Measurements from ENCODE around the gene RGS14. TPM values are rescaled to one million over a fixed set of nuclear protein-coding genes. Genes with fewer than 3 reads are reported as not detected.

RGS14 gene
- total RNA-seq, 2 donors from 2014 or later, result 41.3 to 50.8 TPM

GRCh38 chr5:177346820-177347219, 10.9 kb upstream of the RGS14 start:
- Mint-ChIP-seq H3K36me3 (ENCODE audit: insufficient read depth in 2 of 2) (peaks cover 5 to 23% of the 10 kb centered on the region in 2 donors), H3K9me3 (no peaks in the 10 kb centered on the region), H3K4me3 (peak overlapping the region in 1 of 2 donors; percentile 68), H3K27me3 (ENCODE audit: low read depth) (no peaks in the 10 kb centered on the region), H3K4me1 (ENCODE audit: low read depth) (peaks cover 41% of the 10 kb centered on the region), H3K27ac (peak overlapping the region; percentile 65)
- ATAC-seq (replicated peaks in 1 of 2) (no peak), DNase-seq (no peak)

- H3K27me3 Mint-ChIP-seq (ENCODE audit: low read depth), result no peaks in the 10 kb centered on the region
- peak overlapping the region in 1 of 2 donors; percentile 68 for H3K4me3 Mint-ChIP-seq
- ATAC-seq (replicated peaks in 1 of 2) (no peak), DNase-seq (no peak)
- peaks cover 5 to 23% of the 10 kb centered on the region in 2 donors for H3K36me3 Mint-ChIP-seq (ENCODE audit: insufficient read depth in 2 of 2)
- H3K4me1 Mint-ChIP-seq (ENCODE audit: low read depth), result peaks cover 46% of the 10 kb centered on the region
- peak overlapping the region; percentile 65 for H3K27ac Mint-ChIP-seq
- no peaks in the 10 kb centered on the region for H3K9me3 Mint-ChIP-seq
These were observed 10.0 kb upstream of the RGS14 start for GRCh38 chr5:177347699-177348098.

- peaks cover 40% of the 10 kb centered on the region for H3K4me1 Mint-ChIP-seq (ENCODE audit: low read depth)
- H3K27ac Mint-ChIP-seq, result peak overlapping the region; percentile 53
- H3K27me3 Mint-ChIP-seq (ENCODE audit: low read depth), result no peaks in the 10 kb centered on the region
- DNase-seq, result no peak
- H3K36me3 Mint-ChIP-seq (ENCODE audit: insufficient read depth in 2 of 2), result peaks cover 1 to 19% of the 10 kb centered on the region in 2 donors
- H3K4me3 Mint-ChIP-seq, result peak overlapping the region; percentile 92 to 98
- no peaks in the 10 kb centered on the region for H3K9me3 Mint-ChIP-seq
- no peak for ATAC-seq (replicated peaks in 1 of 2)
These were observed 8.4 kb upstream of the RGS14 start for GRCh38 chr5:177349362-177349647.

GRCh38 chr5:177349762-177350161, 8.0 kb upstream of the RGS14 start:
- Mint-ChIP-seq H3K27ac (peak overlapping the region; percentile 53), H3K27me3 (ENCODE audit: low read depth) (no peaks in the 10 kb centered on the region), H3K4me3 (peak overlapping the region; percentile 92 to 98), H3K4me1 (ENCODE audit: low read depth) (peaks cover 40% of the 10 kb centered on the region), H3K9me3 (no peaks in the 10 kb centered on the region), H3K36me3 (ENCODE audit: insufficient read depth in 2 of 2) (peaks cover 1 to 16% of the 10 kb centered on the region in 2 donors)
- DNase-seq (no peak), ATAC-seq (replicated peaks in 1 of 2) (no peak)

GRCh38 chr5:177350776-177351391, 6.8 kb upstream of the RGS14 start:
- no peaks in the 10 kb centered on the region for H3K27me3 Mint-ChIP-seq (ENCODE audit: low read depth)
- H3K36me3 Mint-ChIP-seq (ENCODE audit: insufficient read depth in 2 of 2), result peaks cover 4 to 20% of the 10 kb centered on the region in 2 donors
- H3K27ac Mint-ChIP-seq, result peak overlapping the region; percentile 100
- no peak for DNase-seq
- H3K4me3 Mint-ChIP-seq, result peak overlapping the region; percentile 92 to 98
- H3K9me3 Mint-ChIP-seq, result no peaks in the 10 kb centered on the region
- ATAC-seq (replicated peaks in 1 of 2), result peak in 1 of 2 donors; percentile 9
- peaks cover 44% of the 10 kb centered on the region for H3K4me1 Mint-ChIP-seq (ENCODE audit: low read depth)

GRCh38 chr5:177351392-177352329, 6.1 kb upstream of the RGS14 start, which contains the start of gene LMAN2:
TSS of gene LMAN2 (minus strand) at chr5:177351668. CDS start at chr5:177351647, 21 bp downstream.
- H3K27me3 Mint-ChIP-seq (ENCODE audit: low read depth), result no peaks in the 10 kb centered on the region
- DNase-seq (peak; percentile 89 to 95), ATAC-seq (replicated peaks in 1 of 2) (peak; percentile 97 to 98)
- peaks cover 0 to 1% of the 10 kb centered on the region in 2 donors for H3K9me3 Mint-ChIP-seq
- peaks cover 5 to 20% of the 10 kb centered on the region in 2 donors for H3K36me3 Mint-ChIP-seq (ENCODE audit: insufficient read depth in 2 of 2)
- H3K27ac Mint-ChIP-seq, result peak within 1 kb of the TSS; percentile 100
- peak within 1 kb of the TSS; percentile 92 to 98 for H3K4me3 Mint-ChIP-seq
- peaks cover 48% of the 10 kb centered on the region for H3K4me1 Mint-ChIP-seq (ENCODE audit: low read depth)

GRCh38 chr5:177353093-177353492, 4.6 kb upstream of the RGS14 start:
- ATAC-seq (replicated peaks in 1 of 2) (no peak), DNase-seq (no peak)
- peaks cover 0 to 1% of the 10 kb centered on the region in 2 donors for H3K9me3 Mint-ChIP-seq
- H3K27ac Mint-ChIP-seq, result no peak overlapping the region
- H3K27me3 Mint-ChIP-seq (ENCODE audit: low read depth), result no peaks in the 10 kb centered on the region
- H3K36me3 Mint-ChIP-seq (ENCODE audit: insufficient read depth in 2 of 2), result peaks cover 6 to 13% of the 10 kb centered on the region in 2 donors
- H3K4me3 Mint-ChIP-seq, result peak overlapping the region; percentile 17 to 34
- peaks cover 49% of the 10 kb centered on the region for H3K4me1 Mint-ChIP-seq (ENCODE audit: low read depth)

- H3K27ac Mint-ChIP-seq, result no peak overlapping the region
- H3K9me3 Mint-ChIP-seq, result peaks cover 0 to 1% of the 10 kb centered on the region in 2 donors
- H3K36me3 Mint-ChIP-seq (ENCODE audit: insufficient read depth in 2 of 2), result peaks cover 6 to 11% of the 10 kb centered on the region in 2 donors
- DNase-seq (no peak), ATAC-seq (replicated peaks in 1 of 2) (no peak)
- no peak overlapping the region for H3K4me3 Mint-ChIP-seq
- H3K4me1 Mint-ChIP-seq (ENCODE audit: low read depth), result peaks cover 53% of the 10 kb centered on the region
- no peaks in the 10 kb centered on the region for H3K27me3 Mint-ChIP-seq (ENCODE audit: low read depth)
These were observed 3.5 kb upstream of the RGS14 start for GRCh38 chr5:177354256-177354655.

- Mint-ChIP-seq H3K9me3 (peaks cover 0 to 1% of the 10 kb centered on the region in 2 donors), H3K27me3 (ENCODE audit: low read depth) (no peaks in the 10 kb centered on the region), H3K4me1 (ENCODE audit: low read depth) (peaks cover 53% of the 10 kb centered on the region), H3K4me3 (no peak overlapping the region), H3K36me3 (ENCODE audit: insufficient read depth in 2 of 2) (peaks cover 6 to 8% of the 10 kb centered on the region in 2 donors), H3K27ac (no peak overlapping the region)
- ATAC-seq (replicated peaks in 1 of 2), result no peak
- DNase-seq, result no peak
These were observed 3.0 kb upstream of the RGS14 start for GRCh38 chr5:177354711-177355110.

- no peak overlapping the region for H3K27ac Mint-ChIP-seq
- H3K36me3 Mint-ChIP-seq (ENCODE audit: insufficient read depth in 2 of 2), result peaks cover 6 to 8% of the 10 kb centered on the region in 2 donors
- ATAC-seq (replicated peaks in 1 of 2), result no peak
- no peak overlapping the region for H3K4me3 Mint-ChIP-seq
- no peaks in the 10 kb centered on the region for H3K27me3 Mint-ChIP-seq (ENCODE audit: low read depth)
- peaks cover 0 to 1% of the 10 kb centered on the region in 2 donors for H3K9me3 Mint-ChIP-seq
- H3K4me1 Mint-ChIP-seq (ENCODE audit: low read depth), result peaks cover 53% of the 10 kb centered on the region
- no peak for DNase-seq
These were observed 2.4 kb upstream of the RGS14 start for GRCh38 chr5:177355162-177355867.

GRCh38 chr5:177355868-177356168, 1.9 kb upstream of the RGS14 start:
- Mint-ChIP-seq H3K4me3 (peak overlapping the region in 1 of 2 donors; percentile 51), H3K27me3 (ENCODE audit: low read depth) (no peaks in the 10 kb centered on the region)

GRCh38 chr5:177356746-177357145, 978 bp upstream of the RGS14 start:
- Mint-ChIP-seq H3K36me3 (ENCODE audit: insufficient read depth in 2 of 2) (peaks cover 6 to 8% of the 10 kb centered on the region in 2 donors), H3K27ac (no peak overlapping the region), H3K4me1 (ENCODE audit: low read depth) (peaks cover 62% of the 10 kb centered on the region), H3K27me3 (ENCODE audit: low read depth) (no peaks in the 10 kb centered on the region), H3K4me3 (peak overlapping the region; percentile 73 to 87), H3K9me3 (peaks cover 0 to 1% of the 10 kb centered on the region in 2 donors)
- ATAC-seq (replicated peaks in 1 of 2), result no peak
- no peak for DNase-seq

More at GRCh38 chr5:177355868-177356168, 1.9 kb upstream of the RGS14 start:
- Mint-ChIP-seq H3K36me3 (ENCODE audit: insufficient read depth in 2 of 2) (peaks cover 6 to 8% of the 10 kb centered on the region in 2 donors), H3K27ac (no peak overlapping the region), H3K4me1 (ENCODE audit: low read depth) (peaks cover 53% of the 10 kb centered on the region), H3K9me3 (peaks cover 0 to 1% of the 10 kb centered on the region in 2 donors)
- no peak for DNase-seq
- no peak for ATAC-seq (replicated peaks in 1 of 2)

- H3K4me3 Mint-ChIP-seq, result peak overlapping the region; percentile 73 to 87
- no peak for DNase-seq
- H3K27ac Mint-ChIP-seq, result peak overlapping the region; percentile 69
- peaks cover 6 to 7% of the 10 kb centered on the region in 2 donors for H3K36me3 Mint-ChIP-seq (ENCODE audit: insufficient read depth in 2 of 2)
- peaks cover 0 to 1% of the 10 kb centered on the region in 2 donors for H3K9me3 Mint-ChIP-seq
- ATAC-seq (replicated peaks in 1 of 2), result no peak
- peaks cover 63% of the 10 kb centered on the region for H3K4me1 Mint-ChIP-seq (ENCODE audit: low read depth)
- no peaks in the 10 kb centered on the region for H3K27me3 Mint-ChIP-seq (ENCODE audit: low read depth)
These were observed 622 bp upstream of the RGS14 start for GRCh38 chr5:177357146-177357458.

All from activated T-cell treated with anti-CD3 and anti-CD28 coated beads, Interleukin-2, amount 50 U/mL, for 72 hours (primary cell).